Measurements from ENCODE around the gene TDRD12. TPM values are rescaled to one million over a fixed set of nuclear protein-coding genes. Genes with fewer than 3 reads are reported as not detected.

TDRD12 gene
- total RNA-seq, 4 donors from 2014 or later = 0.13 to 1.7 (median 1.2) TPM; not detected in 1

- no peaks in the 10 kb centered on the region for H3K9me3 ChIP-seq
- ATAC-seq = no peak
- no peak overlapping the region for H3K4me3 ChIP-seq
- WGBS, 2 donors (ENCODE audit: low coverage in 1 of 2) = 77 to 86% methylated on average over 5 to 6 of the region's 10 CpGs
- TF ChIP-seq POLR2AphosphoS5 (IDR thresholded peaks at IDR 0.05) (no peak), EP300 (IDR thresholded peaks at IDR 0.05) (no peak), POLR2A (IDR thresholded peaks at IDR 0.05) (no peak), CTCF (IDR thresholded peaks at IDR 0.05) (no peak)
- H3K36me3 ChIP-seq = no peaks in the 10 kb centered on the region
- H3K27ac ChIP-seq = no peak overlapping the region
- H3K4me1 ChIP-seq = no peaks in the 10 kb centered on the region
- H3K27me3 ChIP-seq = no peaks in the 10 kb centered on the region
These were observed 92.5 kb downstream of the TDRD12 start for GRCh38 chr19:32812036-32812435.

GRCh38 chr19:32812571-32812970 lies 93.0 kb downstream of the TDRD12 start:
- Histone ChIP-seq H3K36me3 (no peaks in the 10 kb centered on the region), H3K27me3 (no peaks in the 10 kb centered on the region), H3K27ac (no peak overlapping the region), H3K9me3 (no peaks in the 10 kb centered on the region), H3K4me3 (no peak overlapping the region), H3K4me1 (no peaks in the 10 kb centered on the region)
- no peak for ATAC-seq
- TF ChIP-seq CTCF (IDR thresholded peaks at IDR 0.05) = no peak
- TF ChIP-seq EP300 (IDR thresholded peaks at IDR 0.05) = no peak
- no peak for TF ChIP-seq POLR2AphosphoS5 (IDR thresholded peaks at IDR 0.05)
- no peak for TF ChIP-seq POLR2A (IDR thresholded peaks at IDR 0.05)
- WGBS, 2 donors (ENCODE audit: low coverage in 1 of 2) = 38 to 86% methylated on average over 1 to 2 of the region's 3 CpGs

GRCh38 chr19:32813862-32814425 lies 94.4 kb downstream of the TDRD12 start:
- H3K4me3 ChIP-seq = no peak overlapping the region
- no peaks in the 10 kb centered on the region for H3K4me1 ChIP-seq
- peaks cover 10% of the 10 kb centered on the region for H3K27me3 ChIP-seq
- WGBS, 2 donors (ENCODE audit: low coverage in 1 of 2) = 49 to 57% methylated on average over 12 of the region's 15 CpGs
- H3K36me3 ChIP-seq = no peaks in the 10 kb centered on the region
- no peak for ATAC-seq
- TF ChIP-seq POLR2A (IDR thresholded peaks at IDR 0.05) (no peak), CTCF (IDR thresholded peaks at IDR 0.05) (no peak), POLR2AphosphoS5 (IDR thresholded peaks at IDR 0.05) (no peak), EP300 (IDR thresholded peaks at IDR 0.05) (no peak)
- no peaks in the 10 kb centered on the region for H3K9me3 ChIP-seq
- H3K27ac ChIP-seq = no peak overlapping the region

GRCh38 chr19:32814624-32815023 lies 95.1 kb downstream of the TDRD12 start:
- peaks cover 14% of the 10 kb centered on the region for H3K27me3 ChIP-seq
- no peaks in the 10 kb centered on the region for H3K36me3 ChIP-seq
- H3K4me3 ChIP-seq = no peak overlapping the region
- 62 to 63% methylated on average over 5 to 6 of the region's 6 CpGs for WGBS, 2 donors (ENCODE audit: low coverage in 1 of 2)
- H3K4me1 ChIP-seq = no peaks in the 10 kb centered on the region
- no peak overlapping the region for H3K27ac ChIP-seq
- no peak for TF ChIP-seq CTCF (IDR thresholded peaks at IDR 0.05)
- no peak for TF ChIP-seq POLR2A (IDR thresholded peaks at IDR 0.05)
- TF ChIP-seq EP300 (IDR thresholded peaks at IDR 0.05) = no peak
- TF ChIP-seq POLR2AphosphoS5 (IDR thresholded peaks at IDR 0.05) = no peak
- H3K9me3 ChIP-seq = no peaks in the 10 kb centered on the region
- no peak for ATAC-seq

- 52 to 57% methylated on average over 6 of the region's 7 CpGs for WGBS, 2 donors (ENCODE audit: low coverage in 1 of 2)
- Histone ChIP-seq H3K36me3 (no peaks in the 10 kb centered on the region), H3K9me3 (no peaks in the 10 kb centered on the region), H3K4me3 (no peak overlapping the region), H3K4me1 (no peaks in the 10 kb centered on the region), H3K27me3 (peaks cover 28% of the 10 kb centered on the region), H3K27ac (no peak overlapping the region)
- ATAC-seq = no peak
- TF ChIP-seq CTCF (IDR thresholded peaks at IDR 0.05) (no peak), EP300 (IDR thresholded peaks at IDR 0.05) (no peak), POLR2AphosphoS5 (IDR thresholded peaks at IDR 0.05) (no peak), POLR2A (IDR thresholded peaks at IDR 0.05) (no peak)
These were observed 97.1 kb downstream of the TDRD12 start for GRCh38 chr19:32816555-32817099.
